ENCODE data around the gene SEMA6A. TPM values are rescaled to one million over a fixed set of nuclear protein-coding genes. Genes with fewer than 3 reads are reported as not detected.
"Not testable (repeated sequence)": the region's sequence is repeated elsewhere in the genome, so short reads cannot be mapped to it uniquely, and the experiment has no call there.

SEMA6A gene
- total and polyA plus RNA-seq, 2 experiments from 2014 or later = 233 to 400 TPM

DNA sequence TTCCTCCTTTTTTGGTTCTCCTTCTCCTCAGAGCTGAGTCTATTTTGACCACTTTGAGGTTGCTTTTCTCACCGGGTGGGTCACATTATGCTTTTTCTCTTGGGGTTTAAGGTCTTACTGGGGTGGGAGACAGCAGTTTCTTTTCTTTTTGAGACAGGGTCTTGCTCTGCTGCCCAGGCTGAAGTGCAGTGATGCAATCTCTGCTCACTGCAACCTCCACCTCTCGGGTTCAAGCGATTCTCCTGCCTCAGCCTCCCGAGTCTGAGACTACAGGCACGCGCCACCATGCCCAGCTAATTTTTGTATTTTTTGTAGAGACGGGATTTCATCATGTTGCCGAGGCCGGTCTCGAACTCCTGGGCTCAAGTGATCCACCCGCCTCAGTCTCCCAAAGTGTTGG, 51.4 kb downstream of the SEMA6A start:
- H3K27ac ChIP-seq (ENCODE audit: low read depth); H3K9me2 ChIP-seq (ENCODE audit: insufficient read depth); DNase-seq (ENCODE audit: low spot score); ATAC-seq; H2AFZ ChIP-seq; H3K4me3 Mint-ChIP-seq; H3K27me3 Mint-ChIP-seq (ENCODE audit: insufficient read depth, low read depth, poor library complexity); H3K4me2 ChIP-seq; H3K27ac Mint-ChIP-seq; H3F3A ChIP-seq (replicated peaks; ENCODE audit: low read depth); H3K36me3 ChIP-seq (ENCODE audit: insufficient read depth); H3K4me3 ChIP-seq; H3K36me3 Mint-ChIP-seq (ENCODE audit: low read depth); H3K27me3 ChIP-seq (ENCODE audit: insufficient read depth); H3K9me3 Mint-ChIP-seq: not testable (repeated sequence)
- peaks cover 83% of the 10 kb centered on the region for H3K4me1 Mint-ChIP-seq
- Histone ChIP-seq H3K79me2 (replicated peaks; ENCODE audit: insufficient read depth) (peaks cover 100% of the 10 kb centered on the region), H3K4me1 (ENCODE audit: insufficient read depth) (peaks cover 79% of the 10 kb centered on the region), H4K20me1 (replicated peaks; ENCODE audit: insufficient read depth) (peaks cover 89% of the 10 kb centered on the region)

- no peak overlapping the region for H3K27ac ChIP-seq (ENCODE audit: low read depth)
- H3K36me3 ChIP-seq (ENCODE audit: insufficient read depth) = no peaks in the 10 kb centered on the region
- H3K79me2 ChIP-seq (replicated peaks; ENCODE audit: insufficient read depth) = peaks cover 100% of the 10 kb centered on the region
- no peaks in the 10 kb centered on the region for H3K9me2 ChIP-seq (ENCODE audit: insufficient read depth)
- no peaks in the 10 kb centered on the region for H3K27me3 ChIP-seq (ENCODE audit: insufficient read depth)
- no peaks in the 10 kb centered on the region for H3K9me3 Mint-ChIP-seq
- no peaks in the 10 kb centered on the region for H3F3A ChIP-seq (replicated peaks; ENCODE audit: low read depth)
- H2AFZ ChIP-seq = no peak overlapping the region
- H3K4me2 ChIP-seq = no peak overlapping the region; the same call in 1 of the 2 replicates
- no peak for DNase-seq (ENCODE audit: low spot score)
- peaks cover 79% of the 10 kb centered on the region for H3K4me1 ChIP-seq (ENCODE audit: insufficient read depth)
- H3K36me3 Mint-ChIP-seq (ENCODE audit: low read depth) = no peaks in the 10 kb centered on the region; the same call in 2 of the 3 replicates
- no peak overlapping the region for H3K27ac Mint-ChIP-seq
- H3K4me3 Mint-ChIP-seq = no peak overlapping the region
- ATAC-seq = no peak
- peaks cover 85% of the 10 kb centered on the region for H3K4me1 Mint-ChIP-seq
- H3K27me3 Mint-ChIP-seq (ENCODE audit: insufficient read depth, low read depth, poor library complexity) = peaks cover 6% of the 10 kb centered on the region
- H4K20me1 ChIP-seq (replicated peaks; ENCODE audit: insufficient read depth) = peaks cover 89% of the 10 kb centered on the region
- no peak overlapping the region for H3K4me3 ChIP-seq
- TF ChIP-seq, protein P1, sequence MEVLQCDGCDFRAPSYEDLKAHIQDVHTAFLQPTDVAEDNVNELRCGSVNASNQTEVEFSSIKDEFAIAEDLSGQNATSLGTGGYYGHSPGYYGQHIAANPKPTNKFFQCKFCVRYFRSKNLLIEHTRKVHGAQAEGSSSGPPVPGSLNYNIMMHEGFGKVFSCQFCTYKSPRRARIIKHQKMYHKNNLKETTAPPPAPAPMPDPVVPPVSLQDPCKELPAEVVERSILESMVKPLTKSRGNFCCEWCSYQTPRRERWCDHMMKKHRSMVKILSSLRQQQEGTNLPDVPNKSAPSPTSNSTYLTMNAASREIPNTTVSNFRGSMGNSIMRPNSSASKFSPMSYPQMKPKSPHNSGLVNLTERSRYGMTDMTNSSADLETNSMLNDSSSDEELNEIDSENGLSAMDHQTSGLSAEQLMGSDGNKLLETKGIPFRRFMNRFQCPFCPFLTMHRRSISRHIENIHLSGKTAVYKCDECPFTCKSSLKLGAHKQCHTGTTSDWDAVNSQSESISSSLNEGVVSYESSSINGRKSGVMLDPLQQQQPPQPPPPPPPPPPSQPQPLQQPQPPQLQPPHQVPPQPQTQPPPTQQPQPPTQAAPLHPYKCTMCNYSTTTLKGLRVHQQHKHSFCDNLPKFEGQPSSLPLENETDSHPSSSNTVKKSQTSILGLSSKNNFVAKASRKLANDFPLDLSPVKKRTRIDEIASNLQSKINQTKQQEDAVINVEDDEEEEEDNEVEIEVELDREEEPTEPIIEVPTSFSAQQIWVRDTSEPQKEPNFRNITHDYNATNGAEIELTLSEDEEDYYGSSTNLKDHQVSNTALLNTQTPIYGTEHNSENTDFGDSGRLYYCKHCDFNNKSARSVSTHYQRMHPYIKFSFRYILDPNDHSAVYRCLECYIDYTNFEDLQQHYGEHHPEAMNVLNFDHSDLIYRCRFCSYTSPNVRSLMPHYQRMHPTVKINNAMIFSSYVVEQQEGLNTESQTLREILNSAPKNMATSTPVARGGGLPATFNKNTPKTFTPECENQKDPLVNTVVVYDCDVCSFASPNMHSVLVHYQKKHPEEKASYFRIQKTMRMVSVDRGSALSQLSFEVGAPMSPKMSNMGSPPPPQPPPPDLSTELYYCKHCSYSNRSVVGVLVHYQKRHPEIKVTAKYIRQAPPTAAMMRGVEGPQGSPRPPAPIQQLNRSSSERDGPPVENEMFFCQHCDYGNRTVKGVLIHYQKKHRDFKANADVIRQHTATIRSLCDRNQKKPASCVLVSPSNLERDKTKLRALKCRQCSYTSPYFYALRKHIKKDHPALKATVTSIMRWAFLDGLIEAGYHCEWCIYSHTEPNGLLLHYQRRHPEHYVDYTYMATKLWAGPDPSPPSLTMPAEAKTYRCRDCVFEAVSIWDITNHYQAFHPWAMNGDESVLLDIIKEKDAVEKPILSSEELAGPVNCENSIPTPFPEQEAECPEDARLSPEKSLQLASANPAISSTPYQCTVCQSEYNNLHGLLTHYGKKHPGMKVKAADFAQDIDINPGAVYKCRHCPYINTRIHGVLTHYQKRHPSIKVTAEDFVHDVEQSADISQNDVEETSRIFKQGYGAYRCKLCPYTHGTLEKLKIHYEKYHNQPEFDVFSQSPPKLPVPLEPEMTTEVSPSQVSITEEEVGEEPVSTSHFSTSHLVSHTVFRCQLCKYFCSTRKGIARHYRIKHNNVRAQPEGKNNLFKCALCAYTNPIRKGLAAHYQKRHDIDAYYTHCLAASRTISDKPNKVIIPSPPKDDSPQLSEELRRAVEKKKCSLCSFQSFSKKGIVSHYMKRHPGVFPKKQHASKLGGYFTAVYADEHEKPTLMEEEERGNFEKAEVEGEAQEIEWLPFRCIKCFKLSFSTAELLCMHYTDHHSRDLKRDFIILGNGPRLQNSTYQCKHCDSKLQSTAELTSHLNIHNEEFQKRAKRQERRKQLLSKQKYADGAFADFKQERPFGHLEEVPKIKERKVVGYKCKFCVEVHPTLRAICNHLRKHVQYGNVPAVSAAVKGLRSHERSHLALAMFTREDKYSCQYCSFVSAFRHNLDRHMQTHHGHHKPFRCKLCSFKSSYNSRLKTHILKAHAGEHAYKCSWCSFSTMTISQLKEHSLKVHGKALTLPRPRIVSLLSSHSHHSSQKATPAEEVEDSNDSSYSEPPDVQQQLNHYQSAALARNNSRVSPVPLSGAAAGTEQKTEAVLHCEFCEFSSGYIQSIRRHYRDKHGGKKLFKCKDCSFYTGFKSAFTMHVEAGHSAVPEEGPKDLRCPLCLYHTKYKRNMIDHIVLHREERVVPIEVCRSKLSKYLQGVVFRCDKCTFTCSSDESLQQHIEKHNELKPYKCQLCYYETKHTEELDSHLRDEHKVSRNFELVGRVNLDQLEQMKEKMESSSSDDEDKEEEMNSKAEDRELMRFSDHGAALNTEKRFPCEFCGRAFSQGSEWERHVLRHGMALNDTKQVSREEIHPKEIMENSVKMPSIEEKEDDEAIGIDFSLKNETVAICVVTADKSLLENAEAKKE (CRISPR knock-in tag; IDR thresholded peaks at IDR 0.05) = no peak
- no peak for TF ChIP-seq POLR2AphosphoS5 (IDR thresholded peaks at IDR 0.05; ENCODE audit: low read depth)
- no peak for TF ChIP-seq CTCF (conservative IDR thresholded peaks at IDR 0.05; ENCODE audit: low read depth in 2 of 2)
- no peak for TF ChIP-seq NANOG (IDR thresholded peaks at IDR 0.05; ENCODE audit: borderline replicate concordance)
- TF ChIP-seq JUNB (IDR thresholded peaks at IDR 0.05; ENCODE audit: unreplicated experiment) = no peak
- TF ChIP-seq ETS1 (IDR thresholded peaks at IDR 0.05) = no peak
- no peak for TF ChIP-seq EZH2phosphoT487 (IDR thresholded peaks at IDR 0.05; ENCODE audit: unreplicated experiment)
- TF ChIP-seq REST (IDR thresholded peaks at IDR 0.05; ENCODE audit: unreplicated experiment) = no peak
Measured at GRCh38 chr5:116522356-116523136, 52.1 kb downstream of the SEMA6A start.

Measured in GM23338 (cell line).